ENCODE results near the gene ELANE. TPM values are rescaled to one million over a fixed set of nuclear protein-coding genes. Genes with fewer than 3 reads are reported as not detected.
"Not testable (repeated sequence)": the region's sequence is repeated elsewhere in the genome, so short reads cannot be mapped to it uniquely, and the experiment has no call there.

ELANE gene
- total and polyA plus RNA-seq, 9 of the 15 experiments (the other 6 are each of a cell fraction or from before 2014, with no cell fraction given): not detected

GRCh38 chr19:891421-892200 lies 39.5 kb downstream of the ELANE start:
- H3K9me1 ChIP-seq (ENCODE audit: control insufficient read depth, insufficient read depth, low read length); ATAC-seq; H4K20me1 ChIP-seq (replicated peaks; ENCODE audit: control insufficient read depth, insufficient read depth, low read length); in situ Hi-C loops (cut with MboI); H3K9me3 ChIP-seq (replicated peaks; ENCODE audit: control insufficient read depth, insufficient read depth, low read depth, low read length); BruUV-seq (replicated peaks); H3K27me3 ChIP-seq (ENCODE audit: control insufficient read depth in 2 of 2, insufficient read depth in 2 of 2, low read length in 2 of 2); H2AFZ ChIP-seq (ENCODE audit: low read depth, low read length); CTCF ChIA-PET (ENCODE audit: low intra/inter-chr PET ratio); DNase-seq (ENCODE audit: extremely low read depth in 1 of 4, low spot score in 3 of 4); FAIRE-seq: not testable (repeated sequence)
- Histone ChIP-seq H3K36me3 (ENCODE audit: control insufficient read depth, insufficient read depth, low read length) (peaks cover 38% of the 10 kb centered on the region; the same call in 2 of the 3 replicates), H3K4me3 (peak overlapping the region; percentile 79), H3K79me2 (ENCODE audit: control insufficient read depth, insufficient read depth, low read length) (peaks cover 40% of the 10 kb centered on the region), H3K27ac (ENCODE audit: extremely low read depth, low read depth, low read length) (peak overlapping the region; percentile 100; the same call in 1 of the 3 replicates), H3K4me2 (ENCODE audit: insufficient read depth, low read length) (peak overlapping the region; percentile 83), H3K9ac (ENCODE audit: insufficient read depth in 1 of 2, low read depth in 2 of 2, low read length in 2 of 2) (peak overlapping the region; percentile 73 to 95; a peak in 3 of 4 replicates), H3K4me1 (replicated peaks in 1 of 2; ENCODE audit: control insufficient read depth in 2 of 2, insufficient read depth in 2 of 2, low read length in 2 of 2) (peaks cover 9 to 62% of the 10 kb centered on the region in 2 experiments; a peak in 4 of 5 replicates)
- POLR2A ChIA-PET: interaction anchor here (0.6 to 2.9 kb wide), 4 partner anchors 10 to 86 kb away, joined by 3 to 15 read pairs (median 7); no protein-coding TSS in a partner anchor
- TF ChIP-seq FIP1L1 (IDR thresholded peaks at IDR 0.05; ENCODE audit: low read depth, low read length, poor library complexity, severe bottlenecking) (peak; percentile 23), RBFOX2 (IDR thresholded peaks at IDR 0.05; ENCODE audit: low read depth, low read length) (peak; percentile 63), POLR2G (IDR thresholded peaks at IDR 0.05; ENCODE audit: low read depth, low read length) (peak; percentile 56)
- intact Hi-C loops (cut with micrococcal nuclease): loop anchor here (2.0 kb wide), 1 partner anchor 15 kb away; no protein-coding TSS in a partner anchor
- 87% methylated on average over 24 of the region's 50 CpGs for WGBS (ENCODE audit: insufficient coverage, low coverage, missing lambda C conversion rate)
